ENCODE measurements around the gene L1TD1. TPM values are rescaled to one million over a fixed set of nuclear protein-coding genes. Genes with fewer than 3 reads are reported as not detected.

Gene L1TD1
- total RNA-seq, 2 experiments from 2014 or later = not detected

GRCh38 chr1:62198781-62199125 is 4.1 kb downstream of the L1TD1 start:
- intact Hi-C loops (cut with micrococcal nuclease) = no loop called here
- CTCF ChIA-PET = interaction anchor here (0.7 kb wide), 1 partner anchor 1241 kb away, joined by 3 read pairs; no protein-coding TSS in a partner anchor
- no peak overlapping the region for H3K27ac Mint-ChIP-seq
- peaks cover 4% of the 10 kb centered on the region for H3K4me1 Mint-ChIP-seq (ENCODE audit: low read depth)
- H3K36me3 Mint-ChIP-seq (ENCODE audit: low read depth) = no peaks in the 10 kb centered on the region
- H3K9me3 Mint-ChIP-seq = no peaks in the 10 kb centered on the region
- H3K27me3 Mint-ChIP-seq = peaks cover 19% of the 10 kb centered on the region
- POLR2A ChIA-PET = no interaction called here
- no peak overlapping the region for H3K4me3 Mint-ChIP-seq
- ATAC-seq (no peak), DNase-seq (no peak)
- no peak for TF ChIP-seq CTCF (IDR thresholded peaks at IDR 0.05)

DNA sequence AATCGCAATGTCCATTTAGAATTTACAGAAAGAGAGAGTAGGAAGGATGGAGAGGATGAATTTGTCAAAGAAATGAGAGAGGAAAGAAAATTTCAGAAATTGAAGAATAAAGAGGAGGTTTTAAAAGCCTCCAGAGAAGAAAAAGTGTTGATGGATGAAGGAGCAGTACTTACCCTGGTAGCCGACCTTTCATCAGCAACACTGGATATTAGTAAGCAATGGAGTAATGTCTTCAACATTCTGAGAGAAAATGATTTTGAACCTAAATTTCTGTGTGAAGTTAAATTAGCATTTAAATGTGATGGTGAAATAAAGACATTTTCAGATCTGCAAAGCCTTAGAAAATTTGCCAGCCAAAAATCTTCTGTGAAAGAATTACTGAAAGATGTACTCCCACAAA is 12.5 kb downstream of the L1TD1 start:
- H3K9me3 Mint-ChIP-seq = peaks cover 14% of the 10 kb centered on the region
- no peak for ATAC-seq
- H3K4me1 Mint-ChIP-seq (ENCODE audit: low read depth) = peaks cover 8% of the 10 kb centered on the region
- DNase-seq = no peak
- no peak overlapping the region for H3K4me3 Mint-ChIP-seq
- H3K36me3 Mint-ChIP-seq (ENCODE audit: low read depth) = peaks cover 2% of the 10 kb centered on the region
- H3K27ac Mint-ChIP-seq = no peak overlapping the region
- peaks cover 4% of the 10 kb centered on the region for H3K27me3 Mint-ChIP-seq
- CTCF ChIA-PET = no interaction called here
- intact Hi-C loops (cut with micrococcal nuclease) = no loop called here
- POLR2A ChIA-PET = no interaction called here
- TF ChIP-seq CTCF (IDR thresholded peaks at IDR 0.05) = no peak

GRCh38 chr1:62208087-62208486 is 13.4 kb downstream of the L1TD1 start:
- peaks cover 8% of the 10 kb centered on the region for H3K4me1 Mint-ChIP-seq (ENCODE audit: low read depth)
- CTCF ChIA-PET = no interaction called here
- ATAC-seq = no peak

GRCh38 chr1:62208970-62209369 is 14.3 kb downstream of the L1TD1 start:
- CTCF ChIA-PET = no interaction called here
- DNase-seq = no peak
- Mint-ChIP-seq H3K36me3 (ENCODE audit: low read depth) (peaks cover 2% of the 10 kb centered on the region), H3K27me3 (peaks cover 4% of the 10 kb centered on the region), H3K4me1 (ENCODE audit: low read depth) (peaks cover 8% of the 10 kb centered on the region), H3K4me3 (no peak overlapping the region), H3K9me3 (peaks cover 14% of the 10 kb centered on the region), H3K27ac (no peak overlapping the region)
- POLR2A ChIA-PET = no interaction called here
- TF ChIP-seq CTCF (IDR thresholded peaks at IDR 0.05) = no peak
- ATAC-seq = no peak
- intact Hi-C loops (cut with micrococcal nuclease) = no loop called here

More at GRCh38 chr1:62208087-62208486, 13.4 kb downstream of the L1TD1 start:
- no peak overlapping the region for H3K4me3 Mint-ChIP-seq
- no peak overlapping the region for H3K27ac Mint-ChIP-seq
- H3K9me3 Mint-ChIP-seq = peaks cover 14% of the 10 kb centered on the region
- peaks cover 4% of the 10 kb centered on the region for H3K27me3 Mint-ChIP-seq
- peaks cover 2% of the 10 kb centered on the region for H3K36me3 Mint-ChIP-seq (ENCODE audit: low read depth)
- no peak for DNase-seq
- intact Hi-C loops (cut with micrococcal nuclease) = no loop called here
- no peak for TF ChIP-seq CTCF (IDR thresholded peaks at IDR 0.05)
- POLR2A ChIA-PET = no interaction called here

DNA sequence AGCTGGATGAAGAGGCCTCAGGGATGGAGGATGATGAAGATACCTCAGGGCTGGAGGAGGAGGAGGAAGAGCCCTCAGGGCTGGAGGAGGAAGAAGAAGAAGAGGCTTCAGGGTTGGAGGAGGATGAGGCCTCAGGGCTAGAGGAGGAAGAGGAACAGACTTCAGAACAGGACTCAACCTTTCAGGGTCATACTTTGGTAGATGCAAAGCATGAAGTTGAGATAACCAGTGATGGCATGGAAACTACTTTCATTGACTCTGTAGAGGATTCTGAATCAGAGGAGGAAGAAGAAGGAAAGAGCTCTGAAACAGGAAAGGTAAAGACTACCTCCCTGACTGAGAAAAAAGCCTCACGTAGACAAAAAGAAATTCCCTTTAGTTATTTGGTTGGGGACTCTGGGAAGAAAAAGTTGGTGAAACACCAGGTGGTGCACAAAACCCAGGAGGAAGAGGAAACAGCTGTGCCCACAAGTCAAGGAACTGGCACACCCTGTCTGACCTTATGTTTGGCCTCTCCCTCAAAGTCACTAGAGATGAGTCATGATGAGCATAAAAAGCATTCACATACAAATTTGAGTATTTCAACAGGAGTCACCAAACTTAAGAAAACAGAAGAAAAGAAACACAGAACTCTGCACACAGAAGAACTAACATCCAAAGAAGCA is 15.4 kb downstream of the L1TD1 start:
- no peak for TF ChIP-seq CTCF (IDR thresholded peaks at IDR 0.05)
- peaks cover 2% of the 10 kb centered on the region for H3K36me3 Mint-ChIP-seq (ENCODE audit: low read depth)
- intact Hi-C loops (cut with micrococcal nuclease) = no loop called here
- H3K4me3 Mint-ChIP-seq = no peak overlapping the region
- peaks cover 14% of the 10 kb centered on the region for H3K9me3 Mint-ChIP-seq
- peaks cover 4% of the 10 kb centered on the region for H3K27me3 Mint-ChIP-seq
- POLR2A ChIA-PET = no interaction called here
- ATAC-seq = no peak
- CTCF ChIA-PET = no interaction called here
- H3K27ac Mint-ChIP-seq = no peak overlapping the region
- DNase-seq = no peak
- peaks cover 8% of the 10 kb centered on the region for H3K4me1 Mint-ChIP-seq (ENCODE audit: low read depth)

Measured in activated CD8-positive, alpha-beta T cell treated with anti-CD3 and anti-CD28 coated beads for 36 hours (primary cell).